ENCODE data around the gene DNHD1. TPM values are rescaled to one million over a fixed set of nuclear protein-coding genes. Genes with fewer than 3 reads are reported as not detected.

DNHD1 gene
- total RNA-seq, 3 donors from 2014 or later (not counting 1 experiment from before 2014, with no cell fraction given): 29.6 to 38.3 (median 31.4) TPM

DNA sequence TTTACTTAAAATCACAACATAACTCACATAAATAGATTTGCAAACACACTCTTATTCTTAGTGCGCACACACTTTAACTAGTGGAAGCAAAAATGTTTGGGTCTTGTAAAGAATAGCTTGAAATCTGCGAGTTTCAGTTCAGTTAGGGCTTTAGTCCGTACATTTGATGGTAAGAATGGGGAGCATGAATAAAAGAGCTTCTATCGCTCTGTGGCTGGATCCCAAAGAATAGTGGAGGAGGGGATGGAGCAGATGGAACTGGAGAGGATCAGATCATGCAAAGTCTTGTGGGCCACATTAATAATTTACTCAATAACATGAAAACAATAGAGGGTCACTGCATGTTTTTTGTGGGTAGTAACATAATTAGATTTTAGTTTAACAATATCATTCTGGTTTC is 44.3 kb downstream of the DNHD1 start:
- no peaks in the 10 kb centered on the region for H3K9me3 Mint-ChIP-seq
- Histone ChIP-seq H3K4me3 (ENCODE audit: low read length) (no peak overlapping the region), H3K27me3 (ENCODE audit: control insufficient read depth, insufficient read depth, low read length) (no peaks in the 10 kb centered on the region), H3K9me3 (ENCODE audit: control insufficient read depth, insufficient read depth, low read length) (no peaks in the 10 kb centered on the region), H3K27ac (ENCODE audit: low read length) (no peak overlapping the region), H3K4me1 (ENCODE audit: control insufficient read depth, insufficient read depth, low read length) (no peaks in the 10 kb centered on the region), H3K36me3 (ENCODE audit: control insufficient read depth, insufficient read depth, low read length) (no peaks in the 10 kb centered on the region)
- DNase-seq (no peak), ATAC-seq (no peak)
- H3K4me1 Mint-ChIP-seq: peaks cover 10 to 11% of the 10 kb centered on the region in 2 donors
- WGBS (ENCODE audit: insufficient coverage): 98% methylated on average over 3 of the region's 4 CpGs
- intact Hi-C loops (cut with micrococcal nuclease): no loop called here
- no peak overlapping the region for H3K27ac Mint-ChIP-seq
- no peak overlapping the region for H3K4me3 Mint-ChIP-seq
- TF ChIP-seq, protein P1, sequence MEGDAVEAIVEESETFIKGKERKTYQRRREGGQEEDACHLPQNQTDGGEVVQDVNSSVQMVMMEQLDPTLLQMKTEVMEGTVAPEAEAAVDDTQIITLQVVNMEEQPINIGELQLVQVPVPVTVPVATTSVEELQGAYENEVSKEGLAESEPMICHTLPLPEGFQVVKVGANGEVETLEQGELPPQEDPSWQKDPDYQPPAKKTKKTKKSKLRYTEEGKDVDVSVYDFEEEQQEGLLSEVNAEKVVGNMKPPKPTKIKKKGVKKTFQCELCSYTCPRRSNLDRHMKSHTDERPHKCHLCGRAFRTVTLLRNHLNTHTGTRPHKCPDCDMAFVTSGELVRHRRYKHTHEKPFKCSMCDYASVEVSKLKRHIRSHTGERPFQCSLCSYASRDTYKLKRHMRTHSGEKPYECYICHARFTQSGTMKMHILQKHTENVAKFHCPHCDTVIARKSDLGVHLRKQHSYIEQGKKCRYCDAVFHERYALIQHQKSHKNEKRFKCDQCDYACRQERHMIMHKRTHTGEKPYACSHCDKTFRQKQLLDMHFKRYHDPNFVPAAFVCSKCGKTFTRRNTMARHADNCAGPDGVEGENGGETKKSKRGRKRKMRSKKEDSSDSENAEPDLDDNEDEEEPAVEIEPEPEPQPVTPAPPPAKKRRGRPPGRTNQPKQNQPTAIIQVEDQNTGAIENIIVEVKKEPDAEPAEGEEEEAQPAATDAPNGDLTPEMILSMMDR (IDR thresholded peaks at IDR 0.05): no peak
- no peaks in the 10 kb centered on the region for H3K27me3 Mint-ChIP-seq (ENCODE audit: low read depth in 2 of 2)
- no peaks in the 10 kb centered on the region for H3K36me3 Mint-ChIP-seq

DNA sequence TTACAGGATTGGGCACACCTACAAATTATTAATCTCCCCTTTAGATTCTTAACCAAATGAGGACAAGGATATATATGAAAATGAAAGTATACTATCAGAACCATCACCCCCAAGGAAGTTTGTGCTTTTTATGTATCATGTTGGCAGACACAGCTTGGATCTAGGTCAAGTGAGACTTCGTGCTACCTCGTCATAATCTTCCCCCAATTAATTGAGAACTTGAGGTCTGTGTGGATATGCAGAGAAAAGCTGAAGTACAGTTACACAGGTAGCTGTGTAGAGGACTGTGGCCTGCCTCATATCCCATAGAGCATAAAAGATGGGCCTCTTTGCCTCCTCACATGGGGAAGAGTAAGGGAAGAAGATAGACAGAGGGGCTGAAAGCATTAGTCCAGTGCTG is 45.6 kb downstream of the DNHD1 start:
- no peak for ATAC-seq
- no peaks in the 10 kb centered on the region for H3K27me3 ChIP-seq (ENCODE audit: control insufficient read depth, insufficient read depth, low read length)
- TF ChIP-seq, protein P1 (IDR thresholded peaks at IDR 0.05): no peak
- no peaks in the 10 kb centered on the region for H3K9me3 Mint-ChIP-seq
- no peaks in the 10 kb centered on the region for H3K4me1 ChIP-seq (ENCODE audit: control insufficient read depth, insufficient read depth, low read length)
- H3K4me3 ChIP-seq (ENCODE audit: low read length): no peak overlapping the region
- H3K27ac ChIP-seq (ENCODE audit: low read length): peak overlapping the region; percentile 20
- no peaks in the 10 kb centered on the region for H3K36me3 Mint-ChIP-seq
- no peak for DNase-seq
- H3K9me3 ChIP-seq (ENCODE audit: control insufficient read depth, insufficient read depth, low read length): no peaks in the 10 kb centered on the region
- no peaks in the 10 kb centered on the region for H3K27me3 Mint-ChIP-seq (ENCODE audit: low read depth in 2 of 2)
- peaks cover 10 to 14% of the 10 kb centered on the region in 2 donors for H3K4me1 Mint-ChIP-seq
- WGBS (ENCODE audit: insufficient coverage): no CpG with 5 or more reads among the region's 2 CpGs
- no peaks in the 10 kb centered on the region for H3K36me3 ChIP-seq (ENCODE audit: control insufficient read depth, insufficient read depth, low read length)
- intact Hi-C loops (cut with micrococcal nuclease): no loop called here
- H3K27ac Mint-ChIP-seq: peak overlapping the region; percentile 19 to 20
- no peak overlapping the region for H3K4me3 Mint-ChIP-seq

- H3K9me3 ChIP-seq (ENCODE audit: control insufficient read depth, insufficient read depth, low read length): no peaks in the 10 kb centered on the region
- no peak overlapping the region for H3K4me3 Mint-ChIP-seq
- no peaks in the 10 kb centered on the region for H3K27me3 ChIP-seq (ENCODE audit: control insufficient read depth, insufficient read depth, low read length)
- no peaks in the 10 kb centered on the region for H3K9me3 Mint-ChIP-seq
- intact Hi-C loops (cut with micrococcal nuclease): no loop called here
- peaks cover 10 to 14% of the 10 kb centered on the region in 2 donors for H3K4me1 Mint-ChIP-seq
- no peak for DNase-seq
- no peak overlapping the region for H3K27ac ChIP-seq (ENCODE audit: low read length)
- no peaks in the 10 kb centered on the region for H3K36me3 Mint-ChIP-seq
- H3K27me3 Mint-ChIP-seq (ENCODE audit: low read depth in 2 of 2): no peaks in the 10 kb centered on the region
- ATAC-seq: no peak
- H3K4me1 ChIP-seq (ENCODE audit: control insufficient read depth, insufficient read depth, low read length): no peaks in the 10 kb centered on the region
- H3K27ac Mint-ChIP-seq: no peak overlapping the region
- H3K36me3 ChIP-seq (ENCODE audit: control insufficient read depth, insufficient read depth, low read length): peaks cover 3% of the 10 kb centered on the region
- 97% methylated on average over 19 of the region's 19 CpGs for WGBS (ENCODE audit: insufficient coverage)
- TF ChIP-seq, protein P1 (IDR thresholded peaks at IDR 0.05): no peak
- no peak overlapping the region for H3K4me3 ChIP-seq (ENCODE audit: low read length)
Measured at GRCh38 chr11:6544921-6545850, 48.1 kb downstream of the DNHD1 start.
